ENCODE data around the gene PLPPR4.

DNA sequence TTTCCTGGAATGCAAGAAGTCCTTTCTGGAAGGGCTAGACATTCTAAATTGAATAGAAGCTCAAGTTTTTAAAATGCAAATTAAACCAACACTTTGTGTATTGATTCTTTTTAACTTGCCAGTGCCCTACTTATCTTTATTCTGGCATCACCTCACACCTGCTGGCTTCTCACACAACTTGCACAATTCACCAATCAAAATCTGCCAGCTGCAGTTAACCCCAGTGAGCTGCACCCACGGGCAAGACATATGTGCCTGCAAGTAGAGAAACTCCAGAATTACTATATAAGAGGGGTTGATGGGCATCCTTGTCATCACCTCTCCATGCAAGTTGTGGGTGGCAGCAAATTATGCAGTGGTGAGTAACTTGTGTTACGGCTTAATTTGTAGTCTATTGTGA is 11.7 kb upstream of the PLPPR4 start:
- TF ChIP-seq, protein P1, sequence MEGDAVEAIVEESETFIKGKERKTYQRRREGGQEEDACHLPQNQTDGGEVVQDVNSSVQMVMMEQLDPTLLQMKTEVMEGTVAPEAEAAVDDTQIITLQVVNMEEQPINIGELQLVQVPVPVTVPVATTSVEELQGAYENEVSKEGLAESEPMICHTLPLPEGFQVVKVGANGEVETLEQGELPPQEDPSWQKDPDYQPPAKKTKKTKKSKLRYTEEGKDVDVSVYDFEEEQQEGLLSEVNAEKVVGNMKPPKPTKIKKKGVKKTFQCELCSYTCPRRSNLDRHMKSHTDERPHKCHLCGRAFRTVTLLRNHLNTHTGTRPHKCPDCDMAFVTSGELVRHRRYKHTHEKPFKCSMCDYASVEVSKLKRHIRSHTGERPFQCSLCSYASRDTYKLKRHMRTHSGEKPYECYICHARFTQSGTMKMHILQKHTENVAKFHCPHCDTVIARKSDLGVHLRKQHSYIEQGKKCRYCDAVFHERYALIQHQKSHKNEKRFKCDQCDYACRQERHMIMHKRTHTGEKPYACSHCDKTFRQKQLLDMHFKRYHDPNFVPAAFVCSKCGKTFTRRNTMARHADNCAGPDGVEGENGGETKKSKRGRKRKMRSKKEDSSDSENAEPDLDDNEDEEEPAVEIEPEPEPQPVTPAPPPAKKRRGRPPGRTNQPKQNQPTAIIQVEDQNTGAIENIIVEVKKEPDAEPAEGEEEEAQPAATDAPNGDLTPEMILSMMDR (IDR thresholded peaks at IDR 0.05), result no peak
- no peak for TF ChIP-seq EZH2 (IDR thresholded peaks at IDR 0.05; ENCODE audit: borderline replicate concordance, insufficient read depth, low read depth, low read length, poor library complexity, severe bottlenecking)

Measured in B cell (primary cell).